ENCODE results near the gene OLFML3.
"Not testable (repeated sequence)": the region's sequence is repeated elsewhere in the genome, so short reads cannot be mapped to it uniquely, and the experiment has no call there.

Gene OLFML3

GRCh38 chr1:113978863-113979702 lies at the start of gene OLFML3:
Gene OLFML3, plus strand, starts transcription at chr1:113979474. Its CDS starts 43 bp downstream, at chr1:113979517.
- DNase-seq: peak; percentile 14 to 40

GRCh38 chr1:113929750-113930498 lies 49.4 kb upstream of the OLFML3 start:
- DNase-seq: peak; percentile 44 to 51

- DNase-seq: peak; percentile 27 to 57
These were observed 48.6 kb upstream of the OLFML3 start for GRCh38 chr1:113930499-113931161.

GRCh38 chr1:113931451-113931851 lies 47.8 kb upstream of the OLFML3 start:
- no peak for DNase-seq

GRCh38 chr1:113934006-113934405 lies 45.3 kb upstream of the OLFML3 start:
- no peak for DNase-seq

GRCh38 chr1:113934511-113935055 lies 44.7 kb upstream of the OLFML3 start:
- DNase-seq: no peak

GRCh38 chr1:113935176-113935575 lies 44.1 kb upstream of the OLFML3 start:
- no peak for DNase-seq

- DNase-seq: no peak
These were observed 43.3 kb upstream of the OLFML3 start for GRCh38 chr1:113935970-113936369.

GRCh38 chr1:113937146-113937545 lies 42.1 kb upstream of the OLFML3 start:
- DNase-seq: no peak

- DNase-seq: no peak
These were observed 41.1 kb upstream of the OLFML3 start for GRCh38 chr1:113938192-113938591.

- peak in 1 of 2 experiments; percentile 19 for DNase-seq
These were observed 38.7 kb upstream of the OLFML3 start for GRCh38 chr1:113940365-113941244.

GRCh38 chr1:113941245-113941559 lies 38.1 kb upstream of the OLFML3 start:
- no peak for DNase-seq

- DNase-seq: no peak
These were observed 36.7 kb upstream of the OLFML3 start for GRCh38 chr1:113942527-113942926.

- no peak for DNase-seq
These were observed 36.1 kb upstream of the OLFML3 start for GRCh38 chr1:113943028-113943811.

GRCh38 chr1:113945329-113945728 lies 33.9 kb upstream of the OLFML3 start:
- DNase-seq: no peak

GRCh38 chr1:113946112-113946511 lies 33.2 kb upstream of the OLFML3 start:
- DNase-seq: no peak

GRCh38 chr1:113946678-113947387 lies 32.4 kb upstream of the OLFML3 start:
- DNase-seq: no peak

- no peak for DNase-seq
These were observed 31.7 kb upstream of the OLFML3 start for GRCh38 chr1:113947388-113948107.

- DNase-seq: not testable (repeated sequence)
These were observed 31.1 kb upstream of the OLFML3 start for GRCh38 chr1:113948151-113948550.

- DNase-seq: no peak
These were observed 30.3 kb upstream of the OLFML3 start for GRCh38 chr1:113949007-113949406.
